A673 (cell line): ENCODE measurements around the gene CHGA. TPM values are rescaled to one million over a fixed set of nuclear protein-coding genes. Genes with fewer than 3 reads are reported as not detected.

Experiments
- BruUV-seq: library from RNA; stranded (reverse); fragments of 400-500 nt; replicated peaks from 2 replicates; lab custom pipeline; 2021; lab: Mats Ljungman, UMichigan
- CTCF ChIA-PET: fragments of 300-600 bp; sonication (Branson Sonifier 250); formaldehyde crosslinking; loops from one replicate; lab custom pipeline; 2022; ENCODE audit warnings: antibody characterized with exemption; lab: Charles Lee
- POLR2A ChIA-PET: fragments of 300-600 bp; sonication (Branson Sonifier 250); formaldehyde crosslinking; loops from one replicate; lab custom pipeline; 2022; ENCODE audit warnings: antibody characterized with exemption; ENCODE audit not compliant: low non-redundant PET; lab: Charles Lee
- DNase-seq: peaks from one replicate; pipeline ENCODE4 v3.0.0-alpha.2; 2015; ENCODE audit warnings: low spot score
- H3K27ac ChIP-seq: fragments of 200-600 bp; sonication (generic); 2 replicates; pipeline ENCODE4 v1.5.1; 2016; ENCODE audit warnings: mixed run types, low read depth, mild to moderate bottlenecking, mixed read lengths, antibody characterized with exemption, low read length; ENCODE audit not compliant: poor library complexity, severe bottlenecking
- H3K27me3 ChIP-seq: fragments of 200-600 bp; sonication (generic); replicated peaks from 2 replicates; pipeline ENCODE4 v1.6.1; 2017; ENCODE audit warnings: mixed run types, low read depth, mild to moderate bottlenecking, mixed read lengths, antibody characterized with exemption, low read length; ENCODE audit not compliant: insufficient read depth, poor library complexity
- H3K36me3 ChIP-seq: fragments of 200-600 bp; sonication (generic); 2 replicates; pipeline ENCODE4 v1.6.1; 2016; ENCODE audit warnings: mixed run types, mild to moderate bottlenecking, mixed read lengths, antibody characterized with exemption, low read length; ENCODE audit not compliant: insufficient read depth, poor library complexity, severe bottlenecking
- H3K4me1 ChIP-seq: fragments of 200-600 bp; sonication (generic); 2 replicates; pipeline ENCODE4 v1.6.1; 2017; ENCODE audit warnings: mixed run types, mild to moderate bottlenecking, mixed read lengths, antibody characterized with exemption, low read length; ENCODE audit not compliant: insufficient read depth, poor library complexity, severe bottlenecking
- H3K4me3 ChIP-seq: fragments of 200-600 bp; sonication (generic); 2 replicates; pipeline ENCODE4 v1.5.1; 2016; ENCODE audit warnings: low read depth, mixed run types, mild to moderate bottlenecking, mixed read lengths, low read length; ENCODE audit not compliant: poor library complexity, severe bottlenecking
- H3K9me3 ChIP-seq: fragments of 200-600 bp; sonication (generic); 2 replicates; pipeline ENCODE4 v1.6.1; 2016; ENCODE audit warnings: mixed run types, low read depth, mild to moderate bottlenecking, mixed read lengths, antibody characterized with exemption, low read length; ENCODE audit not compliant: poor library complexity, severe bottlenecking
- EZH2 ChIP-seq: fragments of 200-600 bp; sonication (generic); IDR thresholded peaks from 2 replicates; pipeline ENCODE4 v1.6.1; 2017; ENCODE audit warnings: borderline replicate concordance, low read depth, mild to moderate bottlenecking, mixed read lengths, antibody characterized with exemption, low read length; ENCODE audit not compliant: poor library complexity, severe bottlenecking
- intact Hi-C: fragments of 100-400 bp; cut with micrococcal nuclease; formaldehyde crosslinking; loops from one replicate; pipeline ENCODE4 v1.10.0; 2022; ENCODE audit not compliant: unreplicated experiment
- total RNA-seq: library from RNA; stranded (reverse); gene quantifications from 2 replicates; pipeline ENCODE4 v1.2.3, GENCODE V29; 2021
- TF ChIP-seq, protein P1 (sequence below): fragments of 300-800, 200-600 bp; sonication (generic); conservative IDR thresholded peaks from 2 replicates; pipeline ENCODE4 v1.5.1; 2017; ENCODE audit warnings: low read depth, mild to moderate bottlenecking, antibody characterized with exemption, low read length, moderate library complexity, mixed read lengths

Gene CHGA
- total RNA-seq, 1 experiment from 2014 or later: 14.8 TPM

DNA sequence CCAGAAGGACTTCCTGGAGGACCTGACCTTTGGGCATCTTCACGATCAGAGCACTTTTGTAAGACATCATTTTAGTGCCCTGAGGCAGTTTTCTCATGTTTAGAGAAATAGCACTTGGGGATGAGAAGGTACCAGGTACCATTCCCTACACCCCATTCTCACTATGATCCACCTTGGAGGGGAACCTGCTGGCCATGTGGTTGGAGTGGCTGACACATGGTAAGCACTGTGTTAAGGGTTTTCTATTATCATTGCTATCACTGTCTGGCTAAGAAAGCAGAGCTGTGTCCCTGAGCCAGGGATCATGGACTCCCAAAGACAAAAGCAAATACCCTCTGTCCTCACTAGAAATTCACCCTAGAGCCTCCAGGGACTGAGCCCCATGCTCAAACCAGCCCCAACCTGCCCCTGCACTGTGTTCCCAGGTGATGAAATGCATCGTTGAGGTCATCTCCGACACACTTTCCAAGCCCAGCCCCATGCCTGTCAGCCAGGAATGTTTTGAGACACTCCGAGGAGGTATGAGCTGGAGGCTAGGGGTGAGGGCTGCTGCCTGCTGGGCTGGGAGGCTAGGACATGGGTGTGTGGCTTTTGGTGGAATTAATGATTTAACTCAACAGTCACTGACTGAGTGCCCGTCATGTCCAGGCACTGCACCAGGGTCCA is 3.4 kb downstream of the CHGA start:
- peaks cover 19% of the 10 kb centered on the region for H3K4me1 ChIP-seq
- no peak overlapping the region for H3K4me3 ChIP-seq
- CTCF ChIA-PET: no interaction called here
- POLR2A ChIA-PET: no interaction called here
- no peak overlapping the region for H3K27ac ChIP-seq
- no peaks in the 10 kb centered on the region for H3K36me3 ChIP-seq
- no TSS peak for BruUV-seq
- DNase-seq: no peak
- intact Hi-C loops: no loop called here
- TF ChIP-seq, protein P1, sequence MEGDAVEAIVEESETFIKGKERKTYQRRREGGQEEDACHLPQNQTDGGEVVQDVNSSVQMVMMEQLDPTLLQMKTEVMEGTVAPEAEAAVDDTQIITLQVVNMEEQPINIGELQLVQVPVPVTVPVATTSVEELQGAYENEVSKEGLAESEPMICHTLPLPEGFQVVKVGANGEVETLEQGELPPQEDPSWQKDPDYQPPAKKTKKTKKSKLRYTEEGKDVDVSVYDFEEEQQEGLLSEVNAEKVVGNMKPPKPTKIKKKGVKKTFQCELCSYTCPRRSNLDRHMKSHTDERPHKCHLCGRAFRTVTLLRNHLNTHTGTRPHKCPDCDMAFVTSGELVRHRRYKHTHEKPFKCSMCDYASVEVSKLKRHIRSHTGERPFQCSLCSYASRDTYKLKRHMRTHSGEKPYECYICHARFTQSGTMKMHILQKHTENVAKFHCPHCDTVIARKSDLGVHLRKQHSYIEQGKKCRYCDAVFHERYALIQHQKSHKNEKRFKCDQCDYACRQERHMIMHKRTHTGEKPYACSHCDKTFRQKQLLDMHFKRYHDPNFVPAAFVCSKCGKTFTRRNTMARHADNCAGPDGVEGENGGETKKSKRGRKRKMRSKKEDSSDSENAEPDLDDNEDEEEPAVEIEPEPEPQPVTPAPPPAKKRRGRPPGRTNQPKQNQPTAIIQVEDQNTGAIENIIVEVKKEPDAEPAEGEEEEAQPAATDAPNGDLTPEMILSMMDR: no peak
- TF ChIP-seq EZH2: no peak
- H3K27me3 ChIP-seq: peaks cover 19% of the 10 kb centered on the region
- H3K9me3 ChIP-seq: no peaks in the 10 kb centered on the region

DNA sequence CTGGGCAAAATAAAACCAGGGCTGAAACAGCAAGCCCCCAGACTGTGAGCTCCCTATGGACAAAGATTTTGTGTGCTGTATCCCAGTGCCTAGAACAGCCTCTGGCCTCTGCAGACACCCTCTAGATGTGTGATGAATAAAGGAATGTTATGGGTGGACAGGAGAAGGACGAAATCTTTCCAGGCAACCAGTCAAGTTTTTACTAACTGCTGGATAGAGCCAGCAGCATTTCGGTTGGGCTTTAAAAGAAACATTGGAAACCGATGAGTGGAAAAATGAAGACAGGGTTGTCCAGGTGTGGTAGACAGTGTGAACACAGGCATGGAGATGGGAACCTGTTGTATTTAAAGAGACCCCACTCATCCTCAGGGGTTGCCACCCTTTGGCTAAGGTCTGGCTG is 4.0 kb downstream of the CHGA start:
- Histone ChIP-seq H3K4me3 (no peak overlapping the region), H3K4me1 (peaks cover 19% of the 10 kb centered on the region), H3K9me3 (no peaks in the 10 kb centered on the region), H3K27me3 (peaks cover 15% of the 10 kb centered on the region), H3K36me3 (no peaks in the 10 kb centered on the region), H3K27ac (no peak overlapping the region)
- no peak for DNase-seq
- BruUV-seq: no TSS peak
- POLR2A ChIA-PET: no interaction called here
- intact Hi-C loops: no loop called here
- TF ChIP-seq, protein P1: no peak
- TF ChIP-seq EZH2: no peak
- CTCF ChIA-PET: no interaction called here

DNA sequence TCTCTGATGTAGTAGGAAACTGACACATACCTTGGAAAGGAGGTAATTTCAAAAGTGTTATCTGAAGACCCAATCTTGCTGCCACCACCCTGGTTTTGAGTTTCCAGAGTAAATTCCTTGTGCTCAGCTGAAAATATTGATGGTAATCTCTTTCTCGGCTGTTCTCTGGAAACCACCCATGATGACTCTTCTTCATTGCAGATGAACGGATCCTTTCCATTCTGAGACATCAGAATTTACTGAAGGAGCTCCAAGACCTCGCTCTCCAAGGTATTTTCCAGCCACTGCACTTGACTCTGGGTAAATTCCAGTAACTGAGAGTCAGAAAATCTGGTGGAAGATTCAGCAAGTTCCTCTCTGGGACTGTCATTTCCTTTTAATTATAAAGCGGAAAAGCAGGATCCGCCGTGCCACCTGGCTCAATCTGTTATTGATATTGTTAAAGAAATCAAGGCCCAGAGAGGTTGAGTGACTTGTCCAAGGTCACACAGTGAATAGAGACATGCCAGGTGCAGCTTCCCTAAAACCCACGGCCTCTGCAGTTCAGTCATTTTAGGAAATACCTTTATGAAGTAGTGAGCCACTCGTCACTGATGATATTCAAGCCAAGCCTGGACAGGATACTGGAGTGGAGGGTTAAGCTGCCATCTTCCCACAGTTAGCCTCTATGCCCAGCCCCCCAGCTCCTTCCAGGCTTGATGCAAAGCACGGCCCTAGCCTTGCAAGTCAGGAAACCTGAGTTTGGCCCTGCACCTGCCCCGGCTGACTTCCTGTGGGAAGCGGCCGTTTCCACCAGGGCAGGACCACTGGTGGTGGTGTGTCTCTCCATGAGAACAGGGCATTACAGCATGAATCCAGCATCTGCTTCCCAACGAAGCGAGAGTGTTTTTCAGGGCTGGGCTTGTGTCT is 4.7 kb downstream of the CHGA start:
- Histone ChIP-seq H3K4me3 (no peak overlapping the region), H3K27ac (no peak overlapping the region), H3K27me3 (peaks cover 9% of the 10 kb centered on the region), H3K9me3 (no peaks in the 10 kb centered on the region), H3K4me1 (peaks cover 19% of the 10 kb centered on the region), H3K36me3 (no peaks in the 10 kb centered on the region)
- ChIA-PET CTCF (no interaction called here), POLR2A (no interaction called here)
- no peak for TF ChIP-seq EZH2
- TF ChIP-seq, protein P1: no peak
- no TSS peak for BruUV-seq
- no peak for DNase-seq
- intact Hi-C loops: no loop called here
